GM12878 (cell line): ENCODE results near the gene ABCB8. TPM values are rescaled to one million over a fixed set of nuclear protein-coding genes. Genes with fewer than 3 reads are reported as not detected.

ENCODE experiments used
- ATAC-seq: fragments of 200-7000 bp; cut with Tn5 transposase; 3 replicates; pipeline ENCODE4 v1.9.1; 2020; ENCODE audit warnings: mild to moderate bottlenecking, moderate library complexity
- BruUV-seq: library from RNA; stranded (reverse); fragments of 400-500 nt; replicated peaks from 2 replicates; lab custom pipeline; 2021; lab: Mats Ljungman, UMichigan
- CTCF ChIA-PET: fragments of 300-600 bp; sonication (Branson Sonifier 250); formaldehyde crosslinking; extraction: SDS; loops from one replicate; lab custom pipeline; 2021; ENCODE audit warnings: inconsistent platforms; lab: Yijun Ruan, JAX
- POLR2A ChIA-PET: fragments of 350-600 bp; formaldehyde crosslinking; extraction: SDS; loops from one replicate; lab custom pipeline; 2021; ENCODE audit warnings: inconsistent platforms; lab: Charles Lee
- RAD21 ChIA-PET: fragments of 300-600 bp; sonication (Branson Sonifier 250); formaldehyde crosslinking; loops from one replicate; lab custom pipeline; 2023; ENCODE audit warnings: antibody characterized with exemption; ENCODE audit not compliant: unreplicated experiment; lab: Charles Lee
- SMC1A ChIA-PET: fragments of 300-600 bp; sonication (Branson Sonifier 250); formaldehyde crosslinking; loops from one replicate; lab custom pipeline; 2023; ENCODE audit not compliant: unreplicated experiment, uncharacterized antibody; lab: Charles Lee
- DNase-seq: peaks from one replicate; pipeline ENCODE4 v3.0.0-alpha.2; 2011; ENCODE audit warnings: low read depth, low spot score
- FAIRE-seq: peaks from 3 replicates; lab custom pipeline; 2011; peaks lifted over from hg19 to GRCh38; lab: Jason Lieb, UNC
- H2AFZ ChIP-seq: 2 replicates; pipeline ENCODE4 v1.6.0; 2011; ENCODE audit warnings: low read depth, low read length, control low read depth; ENCODE audit not compliant: control insufficient read depth
- H3K27ac ChIP-seq: 2 replicates; pipeline ENCODE4 v1.5.1; 2011; ENCODE audit warnings: control low read depth; ENCODE audit not compliant: control insufficient read depth, insufficient read depth
- H3K27me3 ChIP-seq, 2 experiments: replicated peaks in 1 of 2; 2 replicates each; pipeline versions ENCODE4 v1.6.0 to v1.6.1; 2011; ENCODE audit warnings: low read length in 1 of 2; ENCODE audit not compliant: control insufficient read depth in 2 of 2, insufficient read depth in 2 of 2
- H3K36me3 ChIP-seq, 2 experiments: 2 replicates each; pipeline ENCODE4 v1.5.1; 2011; ENCODE audit warnings: low read length in 1 of 2; ENCODE audit not compliant: control insufficient read depth in 2 of 2, insufficient read depth in 2 of 2
- H3K4me1 ChIP-seq: 2 replicates; pipeline ENCODE4 v1.6.1; 2011; ENCODE audit warnings: mild to moderate bottlenecking, low read length, moderate library complexity, mixed read lengths; ENCODE audit not compliant: control insufficient read depth, insufficient read depth
- H3K4me2 ChIP-seq: 2 replicates; pipeline ENCODE4 v1.6.0; 2011; ENCODE audit warnings: control low read depth; ENCODE audit not compliant: control insufficient read depth, insufficient read depth
- H3K4me3 ChIP-seq: fragments of 200-600 bp; sonication (generic); 2 replicates; pipeline ENCODE4 v1.5.1; 2016
- H3K79me2 ChIP-seq: 2 replicates; pipeline ENCODE4 v1.6.0; 2011; ENCODE audit warnings: low read length; ENCODE audit not compliant: control insufficient read depth, insufficient read depth
- H3K9ac ChIP-seq: 2 replicates; pipeline ENCODE4 v1.8.0; 2011; ENCODE audit warnings: low read length, control low read depth, mixed read lengths; ENCODE audit not compliant: control insufficient read depth, insufficient read depth
- H3K9me3 ChIP-seq: replicated peaks from 3 replicates; pipeline ENCODE4 v1.5.1; 2011; ENCODE audit warnings: mild to moderate bottlenecking, low read length; ENCODE audit not compliant: control insufficient read depth, insufficient read depth
- H4K20me1 ChIP-seq: 2 replicates; pipeline ENCODE4 v1.6.0; 2011; ENCODE audit not compliant: control insufficient read depth, insufficient read depth
- IRF5 ChIP-seq: fragments of 450-650 bp; IDR thresholded peaks from 2 replicates; pipeline ENCODE4 v1.6.1; 2017; ENCODE audit warnings: borderline replicate concordance
- MTA3 ChIP-seq: IDR thresholded peaks from 2 replicates; pipeline ENCODE4 v1.6.1; 2012; ENCODE audit warnings: low read length, inconsistent platforms, borderline replicate concordance
- PKNOX1 ChIP-seq: fragments of 450-650 bp; IDR thresholded peaks from 2 replicates; pipeline ENCODE4 v1.6.1; 2016; ENCODE audit warnings: mild to moderate bottlenecking
- PRDM15 ChIP-seq: fragments of 450-650 bp; formaldehyde crosslinking; IDR thresholded peaks from 2 replicates; pipeline ENCODE4 v1.4.0; 2020; ENCODE audit warnings: mild to moderate bottlenecking, moderate library complexity
- RUNX3 ChIP-seq: IDR thresholded peaks from 2 replicates; pipeline ENCODE4 v1.6.1; 2012; ENCODE audit warnings: low read length, inconsistent platforms
- WGBS: methylation state at CpG from one replicate; pipeline ENCODE4 v1.1.6; 2016; ENCODE audit warnings: low lambda C conversion rate; ENCODE audit not compliant: insufficient replicate concordance, insufficient coverage; ENCODE audit errors: missing lambda C conversion rate; 5-methylcytosine and 5-hydroxymethylcytosine counted together
- in situ Hi-C: fragments of 300-500 bp; cut with MboI; formaldehyde crosslinking; loops from 9 replicates; pipeline ENCODE4 v1.14.3; 2018; ENCODE audit warnings: mixed read lengths
- intact Hi-C: fragments of 100-400 bp; cut with micrococcal nuclease; formaldehyde crosslinking; loops from one replicate; pipeline ENCODE4 v1.14.2; 2022; ENCODE audit not compliant: unreplicated experiment
- polyA plus RNA-seq, 11 experiments: library from polyadenylated mRNA; depleted of rRNA in 4 of 11; unstranded in 6 of 11; stranded (reverse) in 5 of 11; fragments of >200 nt; fragmentation: Nextera tagmentation in 4 of 11; fragmentation: Illumina TruSeq in 1 of 11; extraction: Ambion mirVana in 4 of 11; extraction: Trizol in 1 of 11; gene quantifications; 1 replicate in 1 of 11; 2 replicates in 10 of 11; pipeline versions ENCODE4 v1.2.1 to v1.2.3, GENCODE V29; 2011 to 2016; ENCODE audit warnings: inconsistent platforms in 2 of 11, missing spikeins in 2 of 11, low read depth in 1 of 11
- total RNA-seq, 4 experiments: library from RNA; depleted of rRNA in 3 of 4; stranded (reverse); fragments of >200 nt in 3 of 4; fragmentation: Illumina TruSeq in 1 of 4; extraction: Trizol in 1 of 4; gene quantifications; 2 replicates each; pipeline versions ENCODE4 v1.2.1 to v1.2.3, GENCODE V29; 2013 to 2021

The ABCB8 gene
- total and polyA plus RNA-seq, 10 of the 15 experiments (the other 5 are each of a cell fraction or from before 2014, with no cell fraction given), result 0.77 to 34.8 (median 18.9) TPM

- peak overlapping the region; percentile 80 for H3K27ac ChIP-seq
- no peak for TF ChIP-seq PRDM15 (CRISPR knock-in tag)
- TF ChIP-seq MTA3, result no peak
- no peak for TF ChIP-seq RUNX3
- no peak for TF ChIP-seq IRF5
- no peak for TF ChIP-seq PKNOX1
- H3K79me2 ChIP-seq, result peaks cover 67% of the 10 kb centered on the region
- RAD21 ChIA-PET, result interaction anchor here (0.5 to 1.4 kb wide), 6 partner anchors 22 to 431 kb away, joined by 3 to 6 read pairs (median 4); partner anchors contain the start of genes ABCB8 and RHEB
- intact Hi-C loops, result loop anchor here (2.0 kb wide), 2 partner anchors 23 to 29 kb away; partner anchors contain the start of gene SLC4A2
- no peaks in the 10 kb centered on the region for H3K9me3 ChIP-seq
- peak overlapping the region; percentile 87 for H3K4me3 ChIP-seq
- H4K20me1 ChIP-seq, result no peaks in the 10 kb centered on the region; the same call in 1 of the 2 replicates
- WGBS, result 56% methylated on average over 14 of the region's 16 CpGs
- H3K36me3 ChIP-seq, result peaks cover 0 to 2% of the 10 kb centered on the region in 2 experiments; a peak in 2 of 4 replicates
- POLR2A ChIA-PET, result interaction anchor here (1.3 kb wide), 2 partner anchors 30 to 60 kb away, joined by 3 to 4 read pairs; partner anchors contain the start of gene ABCB8
- CTCF ChIA-PET, result interaction anchor here (0.7 to 2.5 kb wide), 10 partner anchors 15 to 156 kb away, joined by 3 to 17 read pairs (median 4); partner anchors contain the start of gene ABCB8
- no peak for FAIRE-seq
- ATAC-seq, result no peak
- SMC1A ChIA-PET, result interaction anchor here (1.2 to 1.6 kb wide), 2 partner anchors 23 to 30 kb away, joined by 3 to 9 read pairs; no protein-coding TSS in a partner anchor
- peak overlapping the region; percentile 56 for H2AFZ ChIP-seq
- no peak for DNase-seq
- H3K4me1 ChIP-seq, result peaks cover 25% of the 10 kb centered on the region
- BruUV-seq, result TSS peak; percentile 45
- H3K4me2 ChIP-seq, result peak overlapping the region; percentile 95
- peak overlapping the region; percentile 57 for H3K9ac ChIP-seq
- in situ Hi-C loops, result no loop called here
- H3K27me3 ChIP-seq, result no peaks in the 10 kb centered on the region
These were observed 60.0 kb downstream of the ABCB8 start for GRCh38 chr7:151088019-151088855.
